ENCODE results near the gene MTTP. TPM values are rescaled to one million over a fixed set of nuclear protein-coding genes. Genes with fewer than 3 reads are reported as not detected.
A peak's percentile ranks its signal among the peaks of the same experiment; 100 is the strongest.

The MTTP gene
- total and polyA plus RNA-seq, 12 donors: 0.23 to 5.9 (median 3.0) TPM

DNA sequence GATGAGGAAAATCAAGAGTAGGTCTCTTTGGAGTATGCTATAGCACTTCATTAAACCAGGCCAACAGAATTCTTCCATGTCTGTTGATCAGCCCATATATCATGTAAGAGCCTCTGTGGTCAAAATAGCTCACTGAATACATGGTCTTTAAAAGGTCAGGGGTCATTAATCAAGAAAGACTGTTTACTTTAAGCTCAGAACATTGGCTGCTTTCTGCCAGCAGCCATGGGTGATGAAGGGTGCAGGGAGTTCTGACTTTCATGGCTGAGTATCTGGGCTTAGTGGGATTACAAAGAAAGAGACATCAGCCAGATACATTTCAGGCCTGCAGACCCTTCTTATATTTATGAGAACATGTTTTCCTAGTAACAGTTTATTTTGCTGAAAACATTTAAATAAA lies 90.1 kb downstream of the MTTP start:
- peak overlapping the region in 2 of 10 donors; percentile 5 to 16 for H3K27ac ChIP-seq

DNA sequence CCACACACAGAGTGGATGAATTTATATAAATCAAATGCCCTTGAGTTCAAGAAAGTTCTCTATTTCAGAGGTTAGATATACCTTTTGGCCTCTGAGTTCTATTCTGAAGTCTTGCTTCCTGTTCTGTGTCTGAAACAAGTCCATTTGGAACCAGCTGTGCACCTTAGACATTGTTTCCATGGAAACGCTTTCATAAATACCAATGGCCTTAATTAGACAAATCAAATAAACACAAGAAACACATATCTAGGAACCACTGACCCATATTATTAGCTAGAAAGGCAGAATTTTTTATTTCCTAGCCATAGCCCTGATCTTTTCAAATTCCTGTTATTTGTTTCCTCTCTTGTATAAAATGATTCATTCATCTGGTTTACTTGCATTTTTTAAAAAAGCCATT lies 91.4 kb downstream of the MTTP start:
- no peak for DNase-seq
- TF ChIP-seq, protein P1, sequence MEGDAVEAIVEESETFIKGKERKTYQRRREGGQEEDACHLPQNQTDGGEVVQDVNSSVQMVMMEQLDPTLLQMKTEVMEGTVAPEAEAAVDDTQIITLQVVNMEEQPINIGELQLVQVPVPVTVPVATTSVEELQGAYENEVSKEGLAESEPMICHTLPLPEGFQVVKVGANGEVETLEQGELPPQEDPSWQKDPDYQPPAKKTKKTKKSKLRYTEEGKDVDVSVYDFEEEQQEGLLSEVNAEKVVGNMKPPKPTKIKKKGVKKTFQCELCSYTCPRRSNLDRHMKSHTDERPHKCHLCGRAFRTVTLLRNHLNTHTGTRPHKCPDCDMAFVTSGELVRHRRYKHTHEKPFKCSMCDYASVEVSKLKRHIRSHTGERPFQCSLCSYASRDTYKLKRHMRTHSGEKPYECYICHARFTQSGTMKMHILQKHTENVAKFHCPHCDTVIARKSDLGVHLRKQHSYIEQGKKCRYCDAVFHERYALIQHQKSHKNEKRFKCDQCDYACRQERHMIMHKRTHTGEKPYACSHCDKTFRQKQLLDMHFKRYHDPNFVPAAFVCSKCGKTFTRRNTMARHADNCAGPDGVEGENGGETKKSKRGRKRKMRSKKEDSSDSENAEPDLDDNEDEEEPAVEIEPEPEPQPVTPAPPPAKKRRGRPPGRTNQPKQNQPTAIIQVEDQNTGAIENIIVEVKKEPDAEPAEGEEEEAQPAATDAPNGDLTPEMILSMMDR (IDR thresholded peaks at IDR 0.05): no peak
- no peak overlapping the region for H3K27ac ChIP-seq
- no peaks in the 10 kb centered on the region for H3K27me3 ChIP-seq
- intact Hi-C loops (cut with DNase I): loop anchor here in 1 of 10 donors (5.0 kb wide), 1 partner anchor 56 kb away; no protein-coding TSS in a partner anchor
- H3K4me1 ChIP-seq: peaks cover 0 to 39% (median 9%) of the 10 kb centered on the region in 9 donors
- WGBS, 2 donors: 73 to 89% methylated on average over 1 of the region's 1 CpG
- H3K9me3 ChIP-seq: no peaks in the 10 kb centered on the region
- no peak overlapping the region for H3K4me3 ChIP-seq
- ATAC-seq: no peak
- no peaks in the 10 kb centered on the region for H3K36me3 ChIP-seq

More for the DNA sequence above, 90.1 kb downstream of the MTTP start:
- intact Hi-C loops (cut with DNase I): loop anchor here in 1 of 10 donors (5.0 kb wide), 1 partner anchor 58 kb away; no protein-coding TSS in a partner anchor
- Histone ChIP-seq H3K27me3 (no peaks in the 10 kb centered on the region), H3K4me1 (peaks cover 0 to 26% (median 3%) of the 10 kb centered on the region in 9 donors), H3K36me3 (no peaks in the 10 kb centered on the region), H3K4me3 (no peak overlapping the region), H3K9me3 (no peaks in the 10 kb centered on the region)
- ATAC-seq (no peak), DNase-seq (no peak)
- TF ChIP-seq, protein P1 (IDR thresholded peaks at IDR 0.05): no peak

DNA sequence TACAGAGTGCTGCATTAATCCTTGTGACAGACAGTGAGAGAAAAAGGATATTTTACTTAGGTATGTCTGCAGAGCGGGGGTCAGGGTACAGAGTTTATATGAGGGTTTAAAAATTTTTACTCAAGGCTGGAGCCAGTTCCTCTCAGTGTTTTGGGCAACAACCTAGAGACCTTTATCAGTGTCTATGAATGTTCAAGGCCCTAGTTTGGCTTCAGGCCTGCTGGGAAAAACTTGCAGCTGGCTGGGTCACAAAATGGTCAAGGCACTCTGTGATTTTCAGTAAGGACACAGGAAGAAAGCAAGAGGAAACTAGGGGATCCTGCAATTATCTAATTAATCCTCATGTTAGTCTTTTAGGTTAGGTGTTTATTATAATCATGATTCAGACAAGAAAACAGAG lies 93.8 kb downstream of the MTTP start:
- H3K27ac ChIP-seq: peak overlapping the region in 4 of 10 donors; percentile 10 to 42 (median 26)
- ATAC-seq: peak in 6 of 8 donors; percentile 15 to 56 (median 44)
- no peak overlapping the region for H3K4me3 ChIP-seq
- TF ChIP-seq, protein P1 (IDR thresholded peaks at IDR 0.05): no peak
- peaks cover 0 to 24% (median 13%) of the 10 kb centered on the region in 11 donors for H3K9me3 ChIP-seq
- intact Hi-C loops (cut with DNase I): loop anchor here in 1 of 10 donors (5.0 kb wide), 1 partner anchor 54 kb away; no protein-coding TSS in a partner anchor
- 67 to 74% methylated on average over 1 of the region's 1 CpG for WGBS, 2 donors
- H3K36me3 ChIP-seq: no peaks in the 10 kb centered on the region
- no peaks in the 10 kb centered on the region for H3K27me3 ChIP-seq
- H3K4me1 ChIP-seq: peaks cover 0 to 39% (median 9%) of the 10 kb centered on the region in 9 donors
- DNase-seq: no peak

DNA sequence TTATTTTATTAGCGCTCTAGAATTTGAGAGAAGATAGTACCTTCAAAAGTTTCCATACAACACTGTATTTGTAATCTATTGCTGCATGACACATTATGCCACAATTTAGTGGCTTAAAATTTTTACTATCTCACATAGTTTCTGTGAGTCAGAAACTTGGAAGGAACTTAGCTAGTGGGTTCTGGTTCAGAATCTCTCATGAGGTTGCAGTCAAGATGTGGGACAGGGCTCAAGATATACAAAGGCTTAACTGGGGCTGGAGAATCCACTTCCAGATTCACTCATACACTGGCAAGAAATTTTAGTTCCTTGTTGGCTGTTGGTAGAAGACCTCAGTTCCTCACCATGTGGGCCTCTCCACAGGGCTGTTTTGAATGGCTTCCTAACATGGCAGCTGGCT lies 94.5 kb downstream of the MTTP start:
- WGBS, 2 donors: 95 to 100% methylated on average over 1 of the region's 1 CpG
- Histone ChIP-seq H3K36me3 (no peaks in the 10 kb centered on the region), H3K27me3 (no peaks in the 10 kb centered on the region), H3K4me3 (no peak overlapping the region), H3K4me1 (peaks cover 0 to 39% (median 9%) of the 10 kb centered on the region in 9 donors), H3K27ac (peak overlapping the region in 2 of 10 donors; percentile 10 to 42), H3K9me3 (peaks cover 0 to 30% (median 14%) of the 10 kb centered on the region in 11 donors)
- intact Hi-C loops (cut with DNase I): loop anchor here in 1 of 10 donors (5.0 kb wide), 1 partner anchor 53 kb away; no protein-coding TSS in a partner anchor
- ATAC-seq: peak in 2 of 8 donors; percentile 27 to 29
- TF ChIP-seq, protein P1 (IDR thresholded peaks at IDR 0.05): no peak
- no peak for DNase-seq
